HG03097 (cell line): ENCODE data around the gene LTBP1.
A peak's percentile ranks its signal among the peaks of the same experiment; 100 is the strongest.

ENCODE experiments used
- ATAC-seq: cut with Tn5 transposase; IDR thresholded peaks from one replicate; pipeline ENCODE4 v1.9.1; 2021; ENCODE audit not compliant: unreplicated experiment, low FRiP score

Gene LTBP1

DNA sequence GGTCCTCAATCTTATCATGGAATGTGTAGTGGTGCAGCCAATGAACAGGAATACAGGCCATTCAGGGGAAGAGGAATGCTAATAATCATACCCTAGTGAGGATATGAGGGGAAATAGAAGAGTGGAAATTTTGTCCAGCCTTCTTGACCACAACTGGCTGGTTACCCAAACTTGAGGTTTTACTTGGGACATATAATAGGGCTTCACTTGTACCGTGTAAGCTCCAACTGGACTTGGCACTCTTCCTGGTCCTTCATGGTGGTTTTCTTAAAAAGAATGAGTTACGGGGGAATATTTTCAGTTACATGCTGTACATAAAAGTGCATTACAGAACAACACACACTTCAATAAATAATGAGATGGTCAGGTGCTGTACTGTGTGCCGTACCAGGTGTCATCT, 294.8 kb downstream of the LTBP1 start:
- no peak for ATAC-seq

DNA sequence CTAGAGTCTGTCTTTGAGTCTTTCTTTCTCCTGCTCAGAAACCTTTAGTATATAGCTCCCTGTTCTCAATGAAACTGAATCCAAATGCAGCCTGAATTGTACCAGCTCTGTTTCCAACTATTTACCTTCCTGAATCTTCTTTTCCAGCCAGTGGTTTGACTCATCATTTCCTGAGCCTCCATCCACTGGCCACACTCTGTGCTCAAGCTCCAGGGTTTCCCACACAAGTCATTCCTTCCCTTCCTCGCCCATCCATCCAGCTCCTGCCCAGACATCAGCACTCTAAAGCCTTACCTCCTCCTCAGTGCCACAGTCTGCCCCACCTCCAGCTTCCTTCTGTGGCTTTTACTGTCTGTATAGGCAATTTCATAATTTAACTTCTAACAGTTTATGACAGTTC, 296.1 kb downstream of the LTBP1 start:
- no peak for ATAC-seq

DNA sequence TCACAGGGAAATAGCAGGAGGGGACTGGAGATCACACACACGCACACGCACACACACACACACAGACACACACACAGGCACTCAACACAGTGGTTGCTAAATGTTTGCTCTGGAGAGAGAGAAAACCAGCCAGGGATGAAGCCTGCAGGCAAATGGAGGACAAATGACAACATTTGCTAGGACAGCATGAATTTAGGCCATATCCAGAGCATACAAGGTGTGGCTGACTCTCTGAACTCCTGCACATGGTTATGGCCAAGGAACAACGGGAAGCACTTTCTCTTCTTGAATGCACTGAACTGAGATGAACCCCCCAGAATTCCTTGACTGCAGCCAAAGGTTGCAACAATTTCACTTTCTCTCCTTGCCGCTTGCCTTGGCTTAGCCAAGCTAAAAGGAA, 299.7 kb downstream of the LTBP1 start:
- no peak for ATAC-seq

DNA sequence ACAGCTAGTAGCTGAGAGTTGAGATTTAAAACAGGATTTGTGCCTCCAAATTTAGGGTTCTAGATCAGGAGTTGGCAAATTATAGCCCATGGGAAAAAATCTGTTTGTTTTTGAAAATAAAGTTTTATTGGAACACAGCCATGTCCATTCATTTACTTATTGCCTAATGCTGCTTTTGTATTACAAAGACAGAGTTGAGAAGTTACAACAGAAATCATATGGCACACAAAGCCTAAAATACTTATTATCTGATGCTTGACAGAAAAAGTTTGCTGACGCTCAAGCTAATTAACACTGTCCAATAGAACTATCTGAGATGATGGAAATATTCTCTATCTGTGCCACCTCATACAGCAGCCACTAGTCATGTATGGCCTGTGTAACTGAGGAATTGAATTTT, 300.6 kb downstream of the LTBP1 start:
- no peak for ATAC-seq

DNA sequence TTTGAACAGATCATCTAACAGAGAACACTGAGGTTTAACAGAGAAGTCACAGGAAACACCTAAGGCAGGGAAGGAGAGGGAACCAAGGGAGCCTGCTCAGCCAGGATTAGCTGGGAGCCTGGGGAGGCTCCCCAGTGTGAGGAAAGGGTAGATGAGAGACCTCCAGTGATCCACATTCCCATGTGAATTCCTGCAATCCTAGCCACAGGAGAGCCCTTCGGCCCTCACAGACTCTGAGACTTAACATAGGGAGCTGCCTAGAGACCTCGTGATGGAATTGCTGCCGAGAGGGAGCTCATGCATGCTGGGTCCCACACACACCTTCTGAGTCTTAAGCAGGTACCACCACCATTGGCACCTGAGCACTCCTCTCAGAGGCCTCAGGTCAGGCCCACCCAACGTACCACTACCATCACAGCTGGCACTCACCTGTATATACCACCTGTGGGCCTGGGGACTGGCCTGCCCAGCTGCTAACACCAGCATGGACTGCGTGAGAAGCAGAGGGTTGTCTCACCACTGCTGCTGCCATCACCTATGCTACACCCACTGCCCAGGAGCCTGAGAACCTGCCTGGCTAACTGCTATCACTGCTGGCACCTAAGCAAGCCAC, 303.8 kb downstream of the LTBP1 start:
- no peak for ATAC-seq

DNA sequence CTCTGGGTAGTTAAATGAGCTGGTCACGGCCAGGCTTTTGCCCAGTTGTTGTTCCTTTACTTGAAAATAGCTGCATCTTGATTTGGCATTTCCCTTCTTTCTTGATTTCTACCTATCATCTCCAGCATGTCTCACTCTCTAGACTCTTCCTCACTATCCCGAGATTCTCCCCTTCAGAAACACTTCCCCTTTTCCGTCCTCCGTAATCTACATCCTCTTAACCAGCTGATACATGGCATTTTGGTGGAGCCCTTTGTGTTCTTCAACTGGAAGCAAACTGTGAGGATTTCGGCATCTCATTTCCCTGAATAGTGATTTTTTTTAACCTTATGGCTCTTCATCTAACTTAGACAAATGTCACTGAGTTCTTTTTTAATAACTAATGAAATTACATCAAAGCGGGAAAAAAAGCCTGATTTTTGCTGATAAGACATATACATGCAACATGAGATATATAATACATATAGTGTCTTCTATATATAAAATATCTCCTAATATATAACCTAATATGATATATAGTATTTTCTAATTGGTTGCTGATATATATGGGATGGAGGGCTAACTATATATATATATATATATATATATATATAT, 309.5 kb downstream of the LTBP1 start:
- ATAC-seq: no peak

DNA sequence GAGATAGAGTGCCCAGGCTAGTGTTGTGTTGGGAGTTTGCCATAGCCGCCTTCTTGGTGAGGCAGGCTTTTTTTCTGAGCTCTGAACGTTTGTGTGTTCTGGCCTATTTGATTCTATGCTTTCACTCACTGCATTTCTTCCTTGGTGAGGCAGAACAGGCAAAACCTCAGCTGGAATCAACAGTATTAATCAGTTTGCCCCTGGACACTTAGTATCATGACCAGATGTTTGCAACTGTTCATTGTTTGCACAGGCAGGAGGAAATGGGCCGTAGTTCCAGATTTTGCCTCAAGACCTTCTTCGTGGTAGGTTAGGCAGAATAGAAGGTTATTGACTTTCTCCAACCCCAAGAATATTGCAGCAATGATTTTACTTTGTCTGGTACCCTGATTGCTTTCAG, 311.6 kb downstream of the LTBP1 start:
- ATAC-seq: no peak

DNA sequence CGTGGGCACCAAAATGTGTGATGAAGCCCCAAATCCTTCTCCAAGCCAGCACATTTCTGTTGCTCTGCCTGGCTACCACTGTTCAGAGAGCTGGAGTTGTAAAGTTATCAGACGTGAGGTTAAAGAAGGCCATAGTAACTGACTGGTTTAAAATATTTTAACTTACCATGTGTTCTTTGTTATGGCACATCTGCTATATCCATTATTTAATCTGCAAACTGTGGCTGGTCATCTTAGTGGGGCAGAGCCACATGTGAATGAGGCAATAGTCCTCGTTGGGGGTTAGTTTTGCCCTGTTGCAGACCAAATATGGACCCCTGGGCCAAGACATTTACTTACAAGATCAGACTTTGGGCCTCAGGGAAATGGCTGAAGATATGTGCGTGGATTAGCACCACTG, 315.3 kb downstream of the LTBP1 start:
- ATAC-seq: no peak

DNA sequence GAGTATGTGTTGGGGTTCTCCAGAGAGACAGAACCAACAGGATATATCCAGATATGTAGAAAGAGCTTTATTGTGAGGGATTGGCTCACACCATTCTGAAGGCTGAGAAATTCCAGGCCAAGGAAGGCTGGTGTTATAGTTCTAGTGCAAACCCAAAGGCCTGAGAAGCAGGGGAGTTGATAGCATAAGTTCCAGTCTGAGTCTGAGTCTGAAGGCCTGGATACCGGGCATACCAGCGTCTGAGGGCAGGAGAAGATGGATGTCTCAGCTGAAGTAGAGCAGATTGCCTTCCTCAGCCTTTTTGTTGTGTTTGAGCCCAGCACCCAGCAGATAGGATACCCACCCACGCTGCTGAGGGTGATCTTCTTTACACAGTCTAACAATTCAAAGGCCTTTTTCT, 318.0 kb downstream of the LTBP1 start:
- no peak for ATAC-seq

DNA sequence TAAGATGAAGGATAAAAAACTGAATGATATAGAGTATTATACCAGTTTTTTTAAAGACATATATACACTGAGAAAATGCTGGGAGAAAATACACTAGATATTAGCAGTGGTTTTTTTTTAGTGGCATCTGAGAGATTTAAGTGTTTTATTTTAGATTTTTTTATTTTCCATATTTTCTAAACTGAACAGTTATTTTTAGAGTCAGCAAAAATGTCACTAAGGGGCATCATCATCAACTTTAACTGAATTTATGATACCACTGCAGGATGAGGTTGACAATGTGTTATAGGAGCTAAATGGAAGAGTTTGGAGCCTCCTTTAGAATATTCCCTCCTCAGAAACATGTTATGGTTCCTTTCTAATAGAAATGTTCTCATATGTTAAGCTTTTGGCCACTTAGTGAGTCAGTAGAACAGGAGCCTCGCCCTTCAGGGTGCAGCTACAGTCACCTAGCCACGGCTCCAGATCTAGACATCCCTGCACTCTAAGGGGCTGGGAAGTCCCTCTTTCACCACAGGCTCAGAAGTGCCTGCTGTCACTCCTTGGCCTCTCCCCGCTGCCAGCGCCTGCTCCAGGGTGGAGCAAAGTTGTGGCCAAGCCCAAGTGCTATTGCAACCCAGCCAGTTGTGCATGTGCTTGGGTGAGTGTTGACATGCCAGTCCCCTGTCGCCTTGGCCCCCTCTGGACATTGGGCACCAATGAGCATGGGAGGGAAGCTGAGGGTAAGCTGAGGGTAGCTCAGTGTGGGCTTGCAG, 319.0 kb downstream of the LTBP1 start:
- ATAC-seq: no peak

DNA sequence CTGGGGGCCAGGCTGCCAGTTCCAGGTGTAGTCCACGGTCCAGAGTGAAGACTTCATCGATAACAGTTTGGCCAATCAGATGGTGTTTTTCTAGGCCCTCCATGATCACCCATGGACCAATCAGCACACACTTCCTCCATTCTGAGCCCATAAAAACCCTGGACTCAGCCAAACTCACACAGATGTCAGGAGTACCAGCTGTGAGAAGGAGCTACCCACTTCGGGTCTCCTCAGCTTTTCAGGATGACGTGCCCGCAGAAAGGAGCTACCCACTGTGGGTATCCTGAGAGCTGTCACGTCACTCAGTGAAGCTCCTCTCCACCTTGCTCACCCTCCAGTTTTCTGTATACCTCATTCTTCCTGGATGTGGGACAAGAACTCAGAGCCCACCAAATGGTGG, 319.7 kb downstream of the LTBP1 start:
- ATAC-seq: no peak

DNA sequence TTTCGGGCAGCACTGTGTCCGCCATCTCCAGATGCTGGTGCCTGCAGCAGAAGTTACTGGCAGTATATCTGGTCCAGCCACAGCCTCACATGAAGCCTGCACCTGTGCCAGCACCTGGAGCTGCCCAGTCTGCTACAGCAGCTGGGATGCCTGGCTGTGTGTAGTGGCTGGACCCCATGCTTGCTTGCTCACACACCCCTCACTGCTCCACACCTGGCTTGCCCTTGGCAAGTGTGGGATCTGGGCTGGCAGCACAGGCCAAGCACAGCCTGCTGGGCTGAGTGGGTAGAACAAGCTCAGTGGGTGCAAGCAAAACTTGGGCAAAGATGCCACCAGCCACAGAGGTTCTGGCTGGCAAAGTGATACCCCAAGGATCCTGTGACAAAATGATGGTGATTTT, 320.3 kb downstream of the LTBP1 start:
- ATAC-seq: no peak

DNA sequence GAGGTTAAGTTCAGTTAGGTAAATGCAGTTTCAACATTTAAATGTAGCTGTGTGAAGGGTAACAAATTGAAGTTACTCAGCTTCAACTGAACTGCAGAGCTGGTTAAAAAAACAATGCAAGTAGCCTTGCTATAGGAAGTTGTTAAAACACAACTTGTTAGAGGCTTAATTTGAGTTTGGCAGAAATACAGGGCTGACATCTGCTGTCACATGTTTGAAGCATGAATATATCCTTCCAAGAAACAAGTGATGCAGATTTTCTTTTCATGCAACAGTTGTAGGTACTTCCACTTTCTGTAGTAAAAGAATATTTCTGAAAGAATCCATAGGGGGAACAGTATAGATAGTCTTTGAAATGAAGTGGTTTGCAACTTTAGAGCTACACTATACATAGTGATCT, 321.0 kb downstream of the LTBP1 start:
- no peak for ATAC-seq

DNA sequence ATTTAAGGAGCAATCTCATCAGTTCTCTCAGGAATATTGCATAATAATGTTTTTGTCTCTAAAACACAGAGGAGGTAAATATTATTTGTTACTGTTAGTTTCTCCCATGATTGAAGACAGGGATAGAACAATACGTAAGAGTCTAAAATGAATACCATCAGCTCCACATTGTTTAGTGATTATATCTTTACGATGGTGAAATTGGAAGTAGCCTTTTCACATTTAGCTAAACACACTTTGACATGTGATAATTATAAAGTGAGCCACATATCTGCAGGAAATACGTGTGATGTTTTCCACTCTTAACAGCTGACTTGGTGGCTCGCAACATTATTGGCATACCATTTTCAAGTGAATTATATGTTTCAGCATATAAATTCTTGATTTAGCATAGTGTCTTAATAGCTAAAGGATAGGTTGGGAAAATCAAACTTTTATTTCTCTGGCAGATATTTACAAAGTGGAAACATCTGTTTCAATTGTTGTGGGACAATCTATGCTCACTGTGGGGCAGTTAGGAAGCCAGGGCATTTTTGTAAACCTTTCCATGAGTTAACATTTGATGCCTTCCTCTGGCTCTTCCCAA, 321.6 kb downstream of the LTBP1 start:
- no peak for ATAC-seq

DNA sequence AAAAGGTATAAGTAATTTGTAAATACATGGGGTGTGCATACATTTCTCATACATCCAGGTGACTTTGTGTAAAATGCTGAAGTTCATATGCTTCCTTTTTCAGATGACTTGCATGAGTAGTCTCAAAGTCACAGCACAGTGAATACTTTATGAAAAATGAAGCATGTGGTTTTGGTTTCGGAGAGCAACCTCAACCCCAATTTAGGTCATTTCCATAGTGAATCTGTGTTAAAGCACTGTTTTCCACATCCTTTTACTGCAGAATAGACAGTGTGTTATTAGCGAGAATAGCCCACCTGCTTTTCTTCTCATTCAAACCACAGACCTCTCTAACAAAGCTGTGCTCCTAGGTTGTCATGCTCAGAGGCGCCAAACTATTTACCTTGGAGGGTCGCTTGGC, 325.2 kb downstream of the LTBP1 start:
- peak; percentile 97 for ATAC-seq

DNA sequence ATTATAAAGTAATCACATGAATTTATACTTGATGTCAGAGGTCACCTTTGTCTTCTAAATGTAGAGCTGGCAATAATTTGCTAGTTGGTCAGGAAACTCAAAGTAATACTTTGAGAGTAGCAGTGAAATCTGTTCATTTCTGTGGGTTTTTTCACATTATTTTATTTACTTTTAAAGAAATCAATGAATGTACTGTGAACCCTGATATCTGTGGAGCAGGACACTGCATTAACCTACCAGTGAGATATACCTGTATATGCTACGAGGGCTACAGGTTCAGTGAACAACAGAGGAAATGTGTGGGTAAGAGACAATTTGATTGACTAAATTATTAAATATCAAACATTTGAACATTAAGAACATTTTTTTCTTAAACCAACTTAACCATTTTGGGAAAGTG, 326.7 kb downstream of the LTBP1 start:
- no peak for ATAC-seq

DNA sequence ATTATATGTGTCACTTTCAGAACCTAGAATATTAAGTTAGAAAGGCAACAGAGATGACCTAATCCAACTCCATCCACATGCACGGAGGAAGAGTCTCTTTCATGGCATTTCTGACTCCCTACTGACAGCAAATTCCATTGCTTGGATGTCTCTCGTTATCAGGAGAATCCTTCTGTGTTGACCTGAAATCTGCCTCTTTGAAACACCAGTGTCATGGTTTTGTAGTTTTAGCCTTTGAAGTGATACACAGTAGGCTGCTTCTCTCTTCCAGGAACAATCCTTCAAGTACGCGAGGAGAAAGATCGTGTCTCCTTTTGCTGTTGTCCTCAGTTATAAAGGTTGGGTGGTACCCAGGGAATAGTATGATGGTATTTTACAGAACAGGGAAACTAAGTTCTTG, 327.8 kb downstream of the LTBP1 start:
- ATAC-seq: no peak

DNA sequence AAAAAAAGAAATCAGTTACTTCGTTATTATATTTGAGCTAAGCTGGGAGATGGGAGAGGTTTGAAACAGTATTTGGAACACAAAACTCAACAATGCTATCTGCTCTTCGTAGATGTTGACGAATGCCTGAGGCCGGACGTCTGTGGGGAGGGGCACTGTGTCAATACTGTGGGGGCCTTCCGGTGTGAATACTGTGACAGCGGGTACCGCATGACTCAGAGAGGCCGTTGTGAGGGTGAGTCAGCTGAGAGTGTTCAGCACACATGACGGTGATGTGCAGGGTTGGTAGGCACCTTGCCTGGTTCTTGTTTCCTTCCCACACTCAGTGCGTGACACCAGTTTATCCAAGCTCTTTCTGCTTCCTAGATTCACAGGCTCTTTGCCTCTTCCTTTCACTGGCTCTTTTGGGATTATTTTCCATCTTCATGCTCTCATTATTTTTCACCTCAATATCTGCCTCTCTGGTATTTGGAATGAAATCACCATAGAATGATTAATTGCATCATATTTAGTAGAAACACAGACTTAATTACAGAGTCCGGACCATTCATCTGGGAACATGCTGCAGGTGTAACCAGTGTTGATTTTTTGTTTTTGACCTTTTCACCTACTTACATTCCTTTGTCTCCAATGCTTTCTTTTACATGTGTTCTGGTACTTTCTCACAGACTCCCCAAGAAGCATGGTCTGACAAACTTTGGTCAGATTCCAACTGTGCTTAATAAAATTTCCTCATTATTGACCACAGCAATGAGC, 329.1 kb downstream of the LTBP1 start:
- ATAC-seq: no peak

DNA sequence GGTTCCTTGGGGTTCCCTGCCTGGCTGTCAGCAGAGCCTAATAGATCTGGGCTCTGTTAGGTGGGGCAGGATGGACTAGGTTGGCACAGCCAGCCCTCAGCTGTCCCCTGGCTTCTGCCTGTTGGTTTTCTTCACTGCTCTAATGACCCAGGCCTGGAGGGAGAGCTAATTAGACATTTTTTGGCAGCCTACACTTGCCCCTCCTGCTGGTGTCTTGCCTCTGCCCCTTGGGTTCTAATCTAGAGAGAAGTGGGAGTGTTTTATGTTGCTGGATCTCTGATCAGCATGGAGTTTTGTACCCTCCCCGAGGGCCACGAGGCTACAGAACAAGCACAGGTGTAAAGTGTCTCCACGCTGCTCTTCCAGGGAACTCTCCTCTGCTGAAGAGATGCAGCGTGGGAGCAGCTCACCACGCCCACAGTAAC, 330.3 kb downstream of the LTBP1 start:
- ATAC-seq: no peak

DNA sequence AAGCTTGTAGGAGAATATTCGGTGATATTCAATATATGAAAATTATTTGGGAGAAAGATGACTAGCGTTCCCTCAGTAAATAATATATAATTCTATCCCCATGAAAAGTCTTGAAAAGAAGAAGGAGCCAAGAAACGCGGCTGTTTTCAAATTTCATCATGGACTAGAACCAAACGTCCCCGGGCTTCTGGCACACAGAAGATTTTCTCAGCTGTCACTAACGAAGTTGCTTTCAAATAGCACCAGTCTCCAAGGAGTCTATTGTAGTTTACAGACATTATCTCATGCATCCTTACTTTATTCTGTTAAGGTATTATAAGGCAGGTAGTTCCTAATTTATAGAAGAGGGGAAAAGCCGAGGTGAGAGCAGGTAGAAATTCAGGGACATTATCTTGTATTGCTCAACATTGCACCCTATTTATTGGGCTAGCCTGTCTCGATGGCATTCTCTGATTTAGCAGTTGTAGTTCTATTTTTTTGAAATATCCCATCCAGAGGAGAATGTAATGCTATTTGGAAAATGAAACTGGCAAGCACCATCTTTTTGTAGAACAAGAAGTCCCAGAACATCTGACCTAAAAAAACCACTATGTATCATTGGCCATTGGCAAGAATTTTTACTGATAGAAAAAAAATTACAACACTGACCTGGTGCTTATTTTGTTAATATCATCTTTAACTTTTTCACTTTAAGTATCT, 331.6 kb downstream of the LTBP1 start:
- ATAC-seq: no peak

DNA sequence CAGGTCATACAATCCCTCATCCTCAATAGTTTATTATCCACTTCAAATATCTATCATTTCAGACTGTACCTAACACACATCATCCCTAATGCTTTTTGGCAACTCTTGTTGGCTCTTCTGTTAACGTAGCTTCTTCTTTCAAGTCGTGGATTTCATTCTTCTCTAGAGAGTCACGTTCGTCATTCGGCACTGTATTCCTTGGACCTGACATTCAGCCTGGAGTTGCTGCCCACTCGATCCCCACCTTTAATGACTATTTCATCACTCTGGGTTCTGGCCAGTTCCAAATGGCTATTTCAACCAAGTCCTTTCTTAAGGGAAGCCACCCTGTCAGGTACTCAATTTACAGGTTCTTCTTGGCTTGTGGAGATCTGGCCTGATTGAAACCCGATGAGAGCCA, 337.5 kb downstream of the LTBP1 start:
- ATAC-seq: no peak
